Right atrium auricular region (tissue), 2 donors: ENCODE measurements around the gene RSF1. TPM values are rescaled to one million over a fixed set of nuclear protein-coding genes. Genes with fewer than 3 reads are reported as not detected.

Experiments
- DNase-seq: peaks from one replicate; pipeline ENCODE4 v3.0.0-alpha.2; 2019; ENCODE audit warnings: low spot score
- H3K27ac ChIP-seq, 2 donors: fragments of 200-600 bp; sonication (generic); 1 replicate in 1 of 2; 2 replicates in 1 of 2; pipeline ENCODE4 v1.5.1; 2016 to 2019
- H3K27me3 ChIP-seq, 2 donors: fragments of 200-600 bp; sonication (generic); one replicate each; pipeline versions ENCODE4 v1.5.1 to v1.6.0; 2017 to 2019
- H3K36me3 ChIP-seq: fragments of 200-600 bp; sonication (generic); one replicate; pipeline ENCODE4 v1.5.1; 2016
- H3K4me1 ChIP-seq, 2 donors: fragments of 200-600 bp; sonication (generic); one replicate each; pipeline versions ENCODE4 v1.5.1 to v1.6.0; 2017 to 2019
- H3K4me3 ChIP-seq, 2 donors: fragments of 200-600 bp; sonication (generic); 1 replicate in 1 of 2; 2 replicates in 1 of 2; pipeline ENCODE4 v1.5.1; 2017 to 2019; ENCODE audit warnings: mild to moderate bottlenecking in 1 of 2, moderate library complexity in 1 of 2
- H3K9me3 ChIP-seq, 2 donors: fragments of 200-600 bp; sonication (generic); one replicate each; pipeline ENCODE4 v1.5.1; 2019
- total RNA-seq, 2 donors: library from RNA; depleted of rRNA; stranded (reverse); fragments of >200 nt; gene quantifications; one replicate each; pipeline ENCODE4 v1.1.0, GENCODE V29; 2016
- TF ChIP-seq, protein P1 (sequence below), 2 donors: fragments of 200-600 bp; sonication (generic); IDR thresholded peaks; one replicate each; pipeline ENCODE4 v1.5.1; 2019; ENCODE audit warnings: antibody characterized with exemption in 2 of 2

The RSF1 gene
- total RNA-seq, 2 donors from 2014 or later: 37.8 to 49.9 TPM

DNA sequence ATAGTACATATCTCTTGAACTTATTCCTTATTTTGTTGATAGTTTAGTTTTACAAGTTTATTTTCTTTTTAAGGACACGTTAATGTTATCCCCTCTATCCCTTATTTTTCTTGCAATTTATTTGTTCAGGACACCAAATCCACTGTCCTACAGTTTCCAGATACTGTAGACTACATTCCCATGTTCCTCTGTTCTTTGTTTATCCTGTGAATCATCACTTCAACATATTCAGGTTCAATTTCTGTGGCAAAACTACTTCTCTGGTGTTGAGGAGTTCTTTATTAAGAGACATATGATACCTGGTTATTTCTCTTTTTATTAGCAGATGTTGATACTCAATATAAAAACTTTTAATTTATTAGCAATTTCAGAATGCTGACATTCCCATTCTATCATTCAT lies 110.2 kb downstream of the RSF1 start:
- no peak overlapping the region for H3K27ac ChIP-seq
- no peak for DNase-seq
- no peaks in the 10 kb centered on the region for H3K4me1 ChIP-seq
- H3K4me3 ChIP-seq: no peak overlapping the region
- TF ChIP-seq, protein P1, sequence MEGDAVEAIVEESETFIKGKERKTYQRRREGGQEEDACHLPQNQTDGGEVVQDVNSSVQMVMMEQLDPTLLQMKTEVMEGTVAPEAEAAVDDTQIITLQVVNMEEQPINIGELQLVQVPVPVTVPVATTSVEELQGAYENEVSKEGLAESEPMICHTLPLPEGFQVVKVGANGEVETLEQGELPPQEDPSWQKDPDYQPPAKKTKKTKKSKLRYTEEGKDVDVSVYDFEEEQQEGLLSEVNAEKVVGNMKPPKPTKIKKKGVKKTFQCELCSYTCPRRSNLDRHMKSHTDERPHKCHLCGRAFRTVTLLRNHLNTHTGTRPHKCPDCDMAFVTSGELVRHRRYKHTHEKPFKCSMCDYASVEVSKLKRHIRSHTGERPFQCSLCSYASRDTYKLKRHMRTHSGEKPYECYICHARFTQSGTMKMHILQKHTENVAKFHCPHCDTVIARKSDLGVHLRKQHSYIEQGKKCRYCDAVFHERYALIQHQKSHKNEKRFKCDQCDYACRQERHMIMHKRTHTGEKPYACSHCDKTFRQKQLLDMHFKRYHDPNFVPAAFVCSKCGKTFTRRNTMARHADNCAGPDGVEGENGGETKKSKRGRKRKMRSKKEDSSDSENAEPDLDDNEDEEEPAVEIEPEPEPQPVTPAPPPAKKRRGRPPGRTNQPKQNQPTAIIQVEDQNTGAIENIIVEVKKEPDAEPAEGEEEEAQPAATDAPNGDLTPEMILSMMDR (IDR thresholded peaks at IDR 0.05): no peak
- no peaks in the 10 kb centered on the region for H3K27me3 ChIP-seq
- H3K9me3 ChIP-seq: no peaks in the 10 kb centered on the region
- H3K36me3 ChIP-seq: no peaks in the 10 kb centered on the region

DNA sequence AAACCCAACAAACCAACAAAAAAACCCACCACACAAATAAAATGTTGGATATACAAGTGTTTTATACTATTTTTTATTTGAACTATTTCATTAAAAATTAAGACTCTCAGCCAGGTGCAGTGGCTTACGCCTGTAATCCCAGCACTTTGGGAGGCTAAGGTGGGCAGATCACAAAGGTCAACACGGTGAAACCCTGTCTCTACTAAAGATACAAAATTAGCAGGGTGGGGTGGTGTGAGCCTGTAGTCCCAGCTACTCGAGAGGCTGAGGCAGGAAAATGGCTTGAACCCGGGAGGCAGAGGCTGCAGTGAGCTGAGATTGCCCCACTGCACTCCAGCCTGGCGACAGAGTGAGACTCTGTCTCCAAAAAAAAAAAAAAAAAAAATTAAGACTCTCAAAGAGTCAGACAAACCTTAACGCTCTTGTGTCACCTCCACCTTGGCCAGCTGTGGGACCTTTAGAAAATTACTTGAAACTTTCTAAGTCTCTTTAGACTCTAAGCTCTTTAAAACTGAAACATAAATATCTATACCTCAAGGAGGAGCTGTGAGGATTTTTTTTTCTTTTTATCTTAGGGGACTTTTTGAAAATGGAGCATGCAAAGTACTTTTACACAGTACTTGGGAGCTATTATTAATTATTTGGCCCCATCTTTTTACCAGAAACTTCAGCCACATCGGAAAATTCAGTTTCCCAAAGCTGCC lies 114.5 kb downstream of the RSF1 start:
- TF ChIP-seq, protein P1 (IDR thresholded peaks at IDR 0.05): no peak
- no peaks in the 10 kb centered on the region for H3K36me3 ChIP-seq
- H3K9me3 ChIP-seq: no peaks in the 10 kb centered on the region
- no peak for DNase-seq
- no peak overlapping the region for H3K27ac ChIP-seq
- H3K27me3 ChIP-seq: no peaks in the 10 kb centered on the region
- no peak overlapping the region for H3K4me3 ChIP-seq
- H3K4me1 ChIP-seq: peaks cover 0 to 3% of the 10 kb centered on the region in 2 donors

DNA sequence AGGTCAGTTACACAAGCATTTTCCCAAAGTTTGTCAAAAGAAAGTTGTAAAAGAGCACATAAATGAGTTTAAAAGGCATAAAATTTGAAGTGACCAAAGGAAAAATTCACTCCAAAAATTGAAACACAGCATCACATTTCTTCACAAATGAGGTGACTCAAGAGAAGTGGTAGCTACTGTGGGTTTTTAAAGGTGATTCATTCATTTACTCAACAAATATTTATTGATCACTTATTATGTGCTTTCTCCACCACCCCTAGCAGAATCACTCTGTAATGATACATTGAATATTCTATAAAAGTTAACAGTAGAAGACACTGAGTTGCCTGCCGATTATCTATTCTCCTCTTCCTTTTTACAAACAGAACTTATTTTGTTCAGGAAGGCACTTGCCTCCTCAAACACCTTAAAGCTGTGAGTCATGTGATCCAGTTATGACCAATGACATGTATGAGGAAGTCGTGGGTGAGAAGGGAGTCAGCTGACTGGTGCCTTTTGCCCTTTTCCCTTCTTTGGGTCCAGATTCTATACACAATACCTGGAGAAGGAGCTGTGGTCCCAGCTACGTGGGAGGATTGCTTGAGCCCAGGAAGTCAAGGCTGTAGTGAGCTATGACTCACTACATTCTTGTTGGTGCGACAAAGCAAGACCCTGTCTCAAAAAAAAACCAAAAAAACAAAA lies 115.2 kb downstream of the RSF1 start:
- Histone ChIP-seq H3K9me3 (no peaks in the 10 kb centered on the region), H3K27ac (no peak overlapping the region), H3K4me1 (peaks cover 0 to 3% of the 10 kb centered on the region in 2 donors), H3K4me3 (no peak overlapping the region), H3K36me3 (no peaks in the 10 kb centered on the region), H3K27me3 (no peaks in the 10 kb centered on the region)
- TF ChIP-seq, protein P1 (IDR thresholded peaks at IDR 0.05): no peak
- no peak for DNase-seq

DNA sequence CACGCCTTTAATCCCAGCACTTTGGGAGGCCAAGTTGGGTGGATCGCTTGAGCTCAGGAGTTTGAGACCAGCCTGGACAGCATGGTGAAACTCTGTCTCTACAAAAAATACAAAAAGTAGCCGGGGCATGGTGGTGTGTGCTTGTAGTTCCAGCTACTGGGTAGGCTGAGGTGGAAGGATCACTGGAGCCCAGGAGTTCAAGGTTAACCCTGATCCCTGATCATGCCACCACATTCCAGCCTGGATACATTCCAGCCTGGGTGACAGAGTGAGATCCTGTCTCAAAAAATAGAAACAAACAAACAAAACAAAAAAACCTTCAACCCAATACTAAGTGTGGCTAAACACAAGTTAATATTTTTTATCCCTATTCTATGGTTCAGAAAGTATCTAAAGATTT lies 116.5 kb downstream of the RSF1 start:
- Histone ChIP-seq H3K36me3 (peaks cover 4% of the 10 kb centered on the region), H3K9me3 (no peaks in the 10 kb centered on the region), H3K27ac (no peak overlapping the region), H3K4me1 (peaks cover 0 to 3% of the 10 kb centered on the region in 2 donors), H3K27me3 (no peaks in the 10 kb centered on the region), H3K4me3 (no peak overlapping the region)
- DNase-seq: no peak
- TF ChIP-seq, protein P1 (IDR thresholded peaks at IDR 0.05): no peak

DNA sequence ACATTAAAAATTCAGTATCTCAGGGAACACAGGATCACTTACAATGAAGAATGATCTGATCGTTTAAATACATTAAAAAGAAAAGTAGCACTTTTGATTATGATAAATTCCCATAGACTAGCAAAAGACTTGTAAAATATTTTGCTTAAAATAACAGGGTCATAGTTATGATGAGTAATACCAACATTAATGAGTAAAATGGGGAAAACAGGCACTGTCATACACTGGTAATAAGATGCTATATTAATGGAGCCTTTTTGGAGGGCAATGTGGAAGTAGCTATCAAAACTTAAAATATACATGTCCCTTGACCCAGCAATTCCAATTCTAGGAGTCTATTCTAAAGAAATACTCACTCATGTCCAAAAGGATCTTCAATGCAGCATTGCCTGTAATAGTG lies 121.1 kb downstream of the RSF1 start:
- no peak for DNase-seq

More for the DNA sequence above, 121.1 kb downstream of the RSF1 start:
- no peaks in the 10 kb centered on the region for H3K27me3 ChIP-seq
- H3K27ac ChIP-seq: no peak overlapping the region
- peaks cover 0 to 6% of the 10 kb centered on the region in 2 donors for H3K4me1 ChIP-seq
- TF ChIP-seq, protein P1 (IDR thresholded peaks at IDR 0.05): no peak
- H3K4me3 ChIP-seq: no peak overlapping the region
- H3K9me3 ChIP-seq: no peaks in the 10 kb centered on the region
- peaks cover 21% of the 10 kb centered on the region for H3K36me3 ChIP-seq
